GM12878 (cell line): Measurements from ENCODE around the gene ACHE.

ENCODE experiments used
- BRCA1 ChIP-seq: IDR thresholded peaks from 2 replicates; pipeline ENCODE4 v1.6.1; 2011; ENCODE audit warnings: low read depth, low read length, improper control_type of control experiment
- EZH2 ChIP-seq: IDR thresholded peaks from 2 replicates; pipeline ENCODE4 v1.6.1; 2012; ENCODE audit warnings: low read depth, mild to moderate bottlenecking, control low read depth, inconsistent platforms, low read length, borderline replicate concordance; ENCODE audit not compliant: control insufficient read depth
- HDGF ChIP-seq: fragments of 450-650 bp; IDR thresholded peaks from 2 replicates; pipeline ENCODE4 v1.6.1; 2016; ENCODE audit warnings: antibody characterized with exemption
- MEF2A ChIP-seq: IDR thresholded peaks from 2 replicates; pipeline ENCODE4 v1.6.1; 2011; ENCODE audit warnings: low read depth, mild to moderate bottlenecking, low read length, moderate library complexity; ENCODE audit not compliant: insufficient read depth
- POLR2A ChIP-seq: IDR thresholded peaks from 2 replicates; pipeline ENCODE4 v1.6.1; 2011; ENCODE audit warnings: low read depth, mild to moderate bottlenecking, low read length
- POLR2AphosphoS2 ChIP-seq: IDR thresholded peaks from 2 replicates; pipeline ENCODE4 v1.6.1; 2011; ENCODE audit warnings: low read depth, mild to moderate bottlenecking, low read length, improper control_type of control experiment, moderate library complexity
- POLR2AphosphoS5 ChIP-seq: IDR thresholded peaks from 2 replicates; pipeline ENCODE4 v1.6.1; 2011; ENCODE audit warnings: mild to moderate bottlenecking, low read length, inconsistent platforms
- SMAD1 ChIP-seq: fragments of 450-650 bp; IDR thresholded peaks from 2 replicates; pipeline ENCODE4 v1.6.1; 2018; ENCODE audit warnings: mild to moderate bottlenecking, low read depth; ENCODE audit not compliant: partially characterized antibody
- SMC3 ChIP-seq: IDR thresholded peaks from 2 replicates; pipeline ENCODE4 v1.6.1; 2011; ENCODE audit warnings: low read length, improper control_type of control experiment, borderline replicate concordance
- TAF1 ChIP-seq: IDR thresholded peaks from 2 replicates; pipeline ENCODE4 v1.6.1; 2011; ENCODE audit warnings: mild to moderate bottlenecking, low read depth, low read length, borderline replicate concordance
- ZNF274 ChIP-seq: IDR thresholded peaks from one replicate; pipeline ENCODE4 v1.8.0; 2011; ENCODE audit not compliant: insufficient read length, insufficient read depth
- TF ChIP-seq, protein P1 (sequence below), 3 experiments: IDR thresholded peaks in 2 of 3; conservative IDR thresholded peaks in 1 of 3; 2 replicates each; pipeline ENCODE4 v1.5.1; 2011; ENCODE audit warnings: low read depth in 3 of 3, low read length in 3 of 3, mild to moderate bottlenecking in 3 of 3, control low read depth in 2 of 3, moderate library complexity in 2 of 3, inconsistent platforms in 1 of 3, mixed read lengths in 1 of 3; ENCODE audit not compliant: control insufficient read depth in 2 of 3, insufficient read depth in 1 of 3; ENCODE audit errors: extremely low read depth in 1 of 3
- TF ChIP-seq, protein P2 (sequence below): IDR thresholded peaks from 2 replicates; pipeline ENCODE4 v1.6.1; 2011; ENCODE audit warnings: low read depth, low read length, improper control_type of control experiment, borderline replicate concordance
- TF ChIP-seq, protein P3 (sequence below): IDR thresholded peaks from 2 replicates; pipeline ENCODE4 v1.6.1; 2011; ENCODE audit warnings: borderline replicate concordance, low read depth, mild to moderate bottlenecking, moderate library complexity, mixed read lengths, low read length; ENCODE audit not compliant: insufficient read depth; ENCODE audit errors: extremely low read length

DNA sequence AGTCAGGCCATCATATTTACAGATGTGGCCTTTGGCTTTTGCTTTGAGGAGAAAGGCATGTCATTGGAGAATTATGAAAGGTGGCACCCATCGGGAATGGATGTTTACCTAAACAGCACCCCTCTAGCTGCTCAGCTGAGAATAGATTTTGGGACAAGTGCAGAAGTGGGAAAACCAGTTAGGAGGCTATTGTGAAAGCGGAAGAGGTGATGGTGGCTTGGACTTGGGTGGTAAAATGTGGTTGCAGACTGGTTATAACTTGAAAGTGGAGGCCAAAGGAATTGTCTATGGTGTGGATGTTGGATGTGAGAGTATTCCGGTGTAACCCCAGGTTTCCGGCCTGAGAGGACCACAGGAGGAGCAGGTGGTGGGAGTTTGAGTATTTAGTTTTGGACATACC lies 48.3 kb downstream of the ACHE start:
- TF ChIP-seq, protein P1, sequence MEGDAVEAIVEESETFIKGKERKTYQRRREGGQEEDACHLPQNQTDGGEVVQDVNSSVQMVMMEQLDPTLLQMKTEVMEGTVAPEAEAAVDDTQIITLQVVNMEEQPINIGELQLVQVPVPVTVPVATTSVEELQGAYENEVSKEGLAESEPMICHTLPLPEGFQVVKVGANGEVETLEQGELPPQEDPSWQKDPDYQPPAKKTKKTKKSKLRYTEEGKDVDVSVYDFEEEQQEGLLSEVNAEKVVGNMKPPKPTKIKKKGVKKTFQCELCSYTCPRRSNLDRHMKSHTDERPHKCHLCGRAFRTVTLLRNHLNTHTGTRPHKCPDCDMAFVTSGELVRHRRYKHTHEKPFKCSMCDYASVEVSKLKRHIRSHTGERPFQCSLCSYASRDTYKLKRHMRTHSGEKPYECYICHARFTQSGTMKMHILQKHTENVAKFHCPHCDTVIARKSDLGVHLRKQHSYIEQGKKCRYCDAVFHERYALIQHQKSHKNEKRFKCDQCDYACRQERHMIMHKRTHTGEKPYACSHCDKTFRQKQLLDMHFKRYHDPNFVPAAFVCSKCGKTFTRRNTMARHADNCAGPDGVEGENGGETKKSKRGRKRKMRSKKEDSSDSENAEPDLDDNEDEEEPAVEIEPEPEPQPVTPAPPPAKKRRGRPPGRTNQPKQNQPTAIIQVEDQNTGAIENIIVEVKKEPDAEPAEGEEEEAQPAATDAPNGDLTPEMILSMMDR (IDR thresholded peaks at IDR 0.05 in 2 of 3, conservative IDR thresholded peaks at IDR 0.05 in 1 of 3; ENCODE audit: control insufficient read depth in 2 of 3, extremely low read depth in 1 of 3, insufficient read depth in 1 of 3, low read depth in 3 of 3, low read length in 3 of 3): no peak
- no peak for TF ChIP-seq ZNF274
- no peak for TF ChIP-seq HDGF
- TF ChIP-seq, protein P2, sequence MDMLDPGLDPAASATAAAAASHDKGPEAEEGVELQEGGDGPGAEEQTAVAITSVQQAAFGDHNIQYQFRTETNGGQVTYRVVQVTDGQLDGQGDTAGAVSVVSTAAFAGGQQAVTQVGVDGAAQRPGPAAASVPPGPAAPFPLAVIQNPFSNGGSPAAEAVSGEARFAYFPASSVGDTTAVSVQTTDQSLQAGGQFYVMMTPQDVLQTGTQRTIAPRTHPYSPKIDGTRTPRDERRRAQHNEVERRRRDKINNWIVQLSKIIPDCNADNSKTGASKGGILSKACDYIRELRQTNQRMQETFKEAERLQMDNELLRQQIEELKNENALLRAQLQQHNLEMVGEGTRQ: no peak
- no peak for TF ChIP-seq SMAD1
- TF ChIP-seq POLR2AphosphoS2: no peak
- TF ChIP-seq SMC3: no peak
- TF ChIP-seq POLR2A: no peak
- no peak for TF ChIP-seq TAF1
- TF ChIP-seq POLR2AphosphoS5: no peak
- no peak for TF ChIP-seq BRCA1
- TF ChIP-seq EZH2: no peak
- TF ChIP-seq, protein P3, sequence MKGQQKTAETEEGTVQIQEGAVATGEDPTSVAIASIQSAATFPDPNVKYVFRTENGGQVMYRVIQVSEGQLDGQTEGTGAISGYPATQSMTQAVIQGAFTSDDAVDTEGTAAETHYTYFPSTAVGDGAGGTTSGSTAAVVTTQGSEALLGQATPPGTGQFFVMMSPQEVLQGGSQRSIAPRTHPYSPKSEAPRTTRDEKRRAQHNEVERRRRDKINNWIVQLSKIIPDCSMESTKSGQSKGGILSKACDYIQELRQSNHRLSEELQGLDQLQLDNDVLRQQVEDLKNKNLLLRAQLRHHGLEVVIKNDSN: no peak
- TF ChIP-seq MEF2A: no peak
